ENCODE results near the gene GDI2.

GDI2 gene

DNA sequence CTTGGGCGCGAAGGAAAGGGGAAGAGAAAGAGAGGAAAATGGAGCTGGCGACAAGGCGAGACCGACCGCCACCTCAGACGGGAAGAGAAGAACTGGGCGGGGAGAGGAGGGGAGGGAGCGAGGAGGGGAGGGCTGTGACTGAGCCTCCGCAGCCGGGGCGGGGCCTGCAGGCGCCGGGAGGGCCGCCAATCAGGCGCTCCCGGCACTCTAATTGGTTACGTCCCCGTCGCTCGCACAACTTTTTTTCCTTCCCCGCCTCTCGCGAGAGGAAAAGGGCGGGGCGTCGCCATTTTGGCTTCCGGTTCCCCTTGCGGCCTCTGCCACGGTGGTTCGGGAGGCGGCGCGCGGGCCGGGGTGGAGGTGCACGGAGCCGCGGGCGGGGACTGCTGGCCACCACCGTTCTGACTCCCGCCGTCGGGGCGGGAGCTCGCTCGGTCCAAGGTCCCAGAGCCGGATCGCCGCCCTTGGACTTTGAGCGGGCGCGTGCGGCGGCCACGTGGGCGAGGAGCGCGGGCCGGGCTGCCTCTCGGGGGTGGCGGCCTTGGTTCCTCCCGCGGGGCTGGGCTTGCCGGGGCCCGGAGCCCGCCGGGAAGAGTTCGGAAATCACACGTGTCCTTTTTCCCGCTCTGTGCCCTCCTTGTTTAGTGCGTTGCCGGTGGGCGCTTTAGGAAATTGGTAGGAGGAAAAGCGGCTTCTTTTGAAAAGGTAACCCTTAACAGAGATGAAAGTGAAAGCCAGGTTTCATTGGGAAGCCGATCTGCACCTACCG lies at the start of gene GDI2:
TSS of gene GDI2 (minus strand) at position 94 of the 769 bp plus-strand sequence. CDS start 176 bp downstream, outside the sequence.
- H3K4me3 ChIP-seq (ENCODE audit: low read depth, low read length), result peak within 1 kb of the TSS; percentile 95
- peak; percentile 97 for DNase-seq (ENCODE audit: low read depth)
- no peak for TF ChIP-seq CTCF (conservative IDR thresholded peaks at IDR 0.05; ENCODE audit: low read depth, low read length)

GRCh38 chr10:5862360-5862961 lies 49.2 kb upstream of the GDI2 start:
- DNase-seq (ENCODE audit: low read depth), result peak; percentile 17
- TF ChIP-seq CTCF (conservative IDR thresholded peaks at IDR 0.05; ENCODE audit: low read depth, low read length), result no peak
- H3K4me3 ChIP-seq (ENCODE audit: low read depth, low read length), result no peak overlapping the region

GRCh38 chr10:5860066-5860465 lies 46.8 kb upstream of the GDI2 start:
- no peak overlapping the region for H3K4me3 ChIP-seq (ENCODE audit: low read depth, low read length)
- no peak for TF ChIP-seq CTCF (conservative IDR thresholded peaks at IDR 0.05; ENCODE audit: low read depth, low read length)
- DNase-seq (ENCODE audit: low read depth), result no peak

DNA sequence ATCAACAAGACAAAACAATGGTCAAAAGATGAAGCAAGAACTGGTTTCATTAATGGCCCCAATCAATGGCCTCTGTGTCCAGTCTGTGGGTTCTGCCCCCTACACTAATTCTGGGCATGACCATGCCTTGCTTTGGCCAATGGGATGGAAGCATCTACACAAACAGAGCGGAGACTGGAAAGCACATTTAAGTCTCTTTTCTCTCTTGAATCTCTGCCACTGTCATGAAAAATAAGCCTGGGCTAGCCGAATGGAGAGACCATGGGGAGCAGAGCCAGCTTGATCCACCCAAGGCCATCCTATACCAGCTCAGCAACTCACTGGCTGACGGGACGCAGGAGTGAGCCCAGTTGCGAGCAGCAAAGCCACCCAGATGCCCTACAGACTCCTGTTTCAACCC lies 45.6 kb upstream of the GDI2 start:
- no peak for TF ChIP-seq CTCF (conservative IDR thresholded peaks at IDR 0.05; ENCODE audit: low read depth, low read length)
- no peak overlapping the region for H3K4me3 ChIP-seq (ENCODE audit: low read depth, low read length)
- no peak for DNase-seq (ENCODE audit: low read depth)

DNA sequence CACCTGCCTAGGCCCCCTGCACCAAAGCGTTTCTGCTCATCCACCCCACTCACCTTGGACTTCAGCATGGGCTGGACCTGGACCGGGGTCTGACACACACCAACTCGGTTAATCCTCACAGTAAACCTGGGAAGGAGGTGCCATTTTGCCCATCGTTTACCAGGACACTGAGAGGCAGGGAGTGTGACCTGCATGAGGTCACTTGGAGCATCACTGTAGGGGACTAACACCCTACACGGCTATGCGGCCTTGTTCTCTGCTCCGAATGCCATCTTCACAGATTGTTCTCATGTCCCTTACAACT lies 43.4 kb upstream of the GDI2 start:
- no peak for DNase-seq (ENCODE audit: low read depth)
- no peak for TF ChIP-seq CTCF (conservative IDR thresholded peaks at IDR 0.05; ENCODE audit: low read depth, low read length)
- H3K4me3 ChIP-seq (ENCODE audit: low read depth, low read length), result no peak overlapping the region

- no peak for DNase-seq (ENCODE audit: low read depth)
- H3K4me3 ChIP-seq (ENCODE audit: low read depth, low read length), result no peak overlapping the region
- no peak for TF ChIP-seq CTCF (conservative IDR thresholded peaks at IDR 0.05; ENCODE audit: low read depth, low read length)
Observed at GRCh38 chr10:5855979-5856700, 42.9 kb upstream of the GDI2 start.

All from choroid plexus epithelial cell (primary cell).